Measurements from ENCODE around the gene PER1. TPM values are rescaled to one million over a fixed set of nuclear protein-coding genes. Genes with fewer than 3 reads are reported as not detected.
A peak's percentile ranks its signal among the peaks of the same experiment; 100 is the strongest.

The PER1 gene
- total and polyA plus RNA-seq, 2 of the 8 experiments (the other 6 are each of a cell fraction or from before 2014, with no cell fraction given) = 9.6 to 38.0 TPM

- H3K9ac ChIP-seq (replicated peaks in 1 of 4; ENCODE audit: extremely low read depth in 1 of 4, low read depth in 3 of 4, low read length in 3 of 4) = peak overlapping the region; percentile 64 to 96 (median 86)
- WGBS, 2 experiments (ENCODE audit: extremely low coverage in 1 of 2, insufficient coverage in 1 of 2, insufficient read length in 1 of 2, insufficient replicate concordance in 2 of 2, low coverage in 1 of 2, low lambda C conversion rate in 2 of 2, missing lambda C conversion rate in 1 of 2) = 1% methylated on average over 46 of the region's 46 CpGs; no CpG with 5 or more reads in 1 of the 2 experiments
- TF ChIP-seq NRF1 (IDR thresholded peaks at IDR 0.05; ENCODE audit: low read depth, low read length) = peak; percentile 38; the same call in 1 of the 2 replicates
- TF ChIP-seq E2F6 (IDR thresholded peaks at IDR 0.05) = peak; percentile 82
Measured at GRCh38 chr17:8138672-8139371, 13.4 kb downstream of the PER1 start.

More at GRCh38 chr17:8138672-8139371, 13.4 kb downstream of the PER1 start:
- Histone ChIP-seq H3K4ac (replicated peaks; ENCODE audit: insufficient read length, low read depth, low read length) (no peak overlapping the region), H2AFZ (ENCODE audit: low read length) (no peak overlapping the region), H2BK12ac (ENCODE audit: low read depth, low read length) (peak overlapping the region; percentile 27; the same call in 1 of the 2 replicates), H2BK20ac (ENCODE audit: low read length) (no peak overlapping the region), H3K36me3 (ENCODE audit: control insufficient read depth in 2 of 4, insufficient read depth in 4 of 4, low read length in 3 of 4) (peaks cover 3 to 16% (median 9%) of the 10 kb centered on the region in 4 experiments), H3K9me3 (ENCODE audit: insufficient read depth in 2 of 2, low read depth in 1 of 2, low read length in 1 of 2) (no peaks in the 10 kb centered on the region), H3K4me1 (replicated peaks in 1 of 4; ENCODE audit: control insufficient read depth in 3 of 4, insufficient read depth in 4 of 4, low read length in 3 of 4) (peaks cover 0 to 7% (median 4%) of the 10 kb centered on the region in 4 experiments; a peak in 4 of 7 replicates), H3K4me2 (ENCODE audit: insufficient read depth in 1 of 2, low read depth in 2 of 2, low read length in 2 of 2) (peak overlapping the region; percentile 85 to 99), H3K23ac (ENCODE audit: insufficient read length) (no peak overlapping the region), H3K14ac (ENCODE audit: insufficient read length) (no peak overlapping the region), H2BK120ac (replicated peaks; ENCODE audit: low read depth, low read length) (no peak overlapping the region), H3K56ac (replicated peaks; ENCODE audit: insufficient read length, low read depth, low read length) (peak overlapping the region; percentile 5), H3K27me3 (replicated peaks in 1 of 4; ENCODE audit: control insufficient read depth in 3 of 4, extremely low read depth in 1 of 4, insufficient read depth in 3 of 4, low read length in 3 of 4) (peaks cover 0 to 7% (median 2%) of the 10 kb centered on the region in 4 experiments; a peak in 4 of 7 replicates), H4K20me1 (replicated peaks in 1 of 2; ENCODE audit: control insufficient read depth in 1 of 2, insufficient read depth in 2 of 2, low read length in 2 of 2) (peaks cover 0 to 4% of the 10 kb centered on the region in 2 experiments), H2BK5ac (ENCODE audit: low read depth, low read length) (peak overlapping the region; percentile 76; the same call in 1 of the 2 replicates), H4K5ac (ENCODE audit: insufficient read length, low read depth, low read length) (no peak overlapping the region), H3K79me1 (ENCODE audit: low read depth, low read length) (no peaks in the 10 kb centered on the region), H3K4me3 (ENCODE audit: extremely low read depth in 1 of 4, insufficient read depth in 2 of 4, low read depth in 3 of 4, low read length in 4 of 4) (peak overlapping the region; percentile 86 to 98 (median 92)), H3K23me2 (ENCODE audit: low read depth, low read length) (peaks cover 9% of the 10 kb centered on the region), H4K91ac (replicated peaks; ENCODE audit: insufficient read length, low read length) (no peak overlapping the region), H4K8ac (ENCODE audit: extremely low read depth, insufficient read depth, low read length) (peak overlapping the region; percentile 88; the same call in 1 of the 2 replicates), H3K27ac (ENCODE audit: low read depth, low read length) (peak overlapping the region; percentile 81), H3K79me2 (ENCODE audit: control insufficient read depth in 1 of 2, insufficient read depth in 2 of 2, low read length in 2 of 2) (no peaks in the 10 kb centered on the region), H2BK15ac (ENCODE audit: low read length) (no peak overlapping the region), H3K18ac (ENCODE audit: extremely low read depth, low read length) (no peak overlapping the region), H2AK5ac (ENCODE audit: low read depth, low read length) (no peak overlapping the region; the same call in 1 of the 2 replicates)
- ChIA-PET POLR2A (ENCODE audit: partially characterized antibody) (interaction anchor here (0.9 to 10.3 kb wide), 11 partner anchors 11 to 148 kb away, joined by 3 to 76 read pairs (median 10); partner anchors contain the start of genes AURKB, BORCS6, HES7 and PER1), CTCF (ENCODE audit: partially characterized antibody) (interaction anchor here (0.7 to 14.1 kb wide), 13 partner anchors 10 to 120 kb away, joined by 3 to 133 read pairs (median 6); partner anchors contain the start of genes ALOXE3, CTC1, TMEM107 and VAMP2)
- FAIRE-seq (peak; percentile 88), DNase-seq (ENCODE audit: low read depth in 1 of 2, low spot score in 2 of 2) (peak; percentile 94 to 100)

All from H1 (cell line).